NCI-H146 treated with DMSO at 0.1 percent for 48 hours (cell line): ENCODE measurements around the gene CCDC3.
"Not testable (repeated sequence)": the region's sequence is repeated elsewhere in the genome, so short reads cannot be mapped to it uniquely, and the experiment has no call there.

Experiments
- DNase-seq: peaks from one replicate; lab custom pipeline; 2025; ENCODE audit not compliant: unreplicated experiment; lab: John Stamatoyannopoulos, UW

CCDC3 gene

DNA sequence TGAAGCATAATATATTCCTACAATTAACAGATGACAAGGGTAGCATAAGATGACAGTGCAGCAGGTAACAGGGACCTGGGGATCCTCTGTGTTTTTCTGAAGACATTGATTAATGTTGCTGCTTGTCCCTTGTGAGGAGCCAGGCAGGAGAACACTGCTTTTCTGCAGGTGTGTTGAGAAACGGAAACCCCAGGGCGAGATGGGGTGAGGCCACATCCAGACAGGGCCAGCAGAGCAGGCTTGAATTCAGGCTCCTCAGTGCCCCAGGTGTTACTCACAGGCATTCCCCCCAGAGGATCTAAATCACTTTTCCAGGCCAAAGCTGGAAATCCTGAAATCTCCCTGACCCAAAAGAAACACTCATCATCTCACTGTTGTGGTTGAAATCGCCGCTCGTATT, 105.3 kb downstream of the CCDC3 start:
- DNase-seq = no peak

GRCh38 chr10:12892924-12893323, 108.6 kb downstream of the CCDC3 start:
- no peak for DNase-seq

GRCh38 chr10:12890958-12891357, 110.6 kb downstream of the CCDC3 start:
- DNase-seq = no peak

- no peak for DNase-seq
Observed at GRCh38 chr10:12888470-12888869, 113.0 kb downstream of the CCDC3 start.

GRCh38 chr10:12887780-12888179, 113.7 kb downstream of the CCDC3 start:
- no peak for DNase-seq

DNA sequence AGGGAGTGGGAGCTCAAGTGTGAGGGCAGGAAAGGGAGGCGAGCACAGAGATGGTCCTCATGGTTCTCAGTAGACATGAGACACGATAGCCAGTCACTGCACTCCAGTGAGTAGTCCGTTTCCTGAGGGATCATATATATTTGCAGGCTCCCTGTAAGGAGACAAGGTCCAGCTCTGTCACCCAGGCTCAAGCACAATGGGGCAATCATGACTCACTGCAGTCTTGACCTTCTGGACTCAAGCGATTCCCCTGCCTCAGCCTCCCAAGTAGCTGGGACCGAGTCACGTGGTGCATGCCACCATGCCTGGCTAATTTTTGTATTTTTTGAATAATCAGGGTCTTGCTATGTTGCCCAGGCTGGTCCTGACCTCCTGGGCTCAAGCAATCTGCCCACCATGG, 116.7 kb downstream of the CCDC3 start:
- DNase-seq = no peak

DNA sequence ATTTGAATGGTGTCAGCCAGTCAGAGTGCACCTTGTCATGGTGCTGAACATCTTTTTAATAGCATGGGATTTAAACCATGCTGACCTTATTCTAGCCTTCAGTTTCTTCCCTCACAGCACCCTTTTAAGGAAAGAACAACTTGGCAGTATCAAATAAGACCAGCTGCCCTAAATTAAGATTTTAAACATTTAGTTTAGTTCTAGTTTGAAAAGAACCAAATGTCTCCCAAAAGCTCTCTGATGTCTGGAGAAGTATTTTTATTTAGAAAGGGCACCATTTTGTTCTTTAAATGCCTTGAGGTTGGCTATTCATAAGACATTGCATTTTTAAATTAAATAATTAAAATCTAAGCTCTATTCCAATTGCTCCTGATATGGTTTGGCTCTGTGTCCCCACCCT, 121.1 kb downstream of the CCDC3 start:
- DNase-seq = no peak

DNA sequence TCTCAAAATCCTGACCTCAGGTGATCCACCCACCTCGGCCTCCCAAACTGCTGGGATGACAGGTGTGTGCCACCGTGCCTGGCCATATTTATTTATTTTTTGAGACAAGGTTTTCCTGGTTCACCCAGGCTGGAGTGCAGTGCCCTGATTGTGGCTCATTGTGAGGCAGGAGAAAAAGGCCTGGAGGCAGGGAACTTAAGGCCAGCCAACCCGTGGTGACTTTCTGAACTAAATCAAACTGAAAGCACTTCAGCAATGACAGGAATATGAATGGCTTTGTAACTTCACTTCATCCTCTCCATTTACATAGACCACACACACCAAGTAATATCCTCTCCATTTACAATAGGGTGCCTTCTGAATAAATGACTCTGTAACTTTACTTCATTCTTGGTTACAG, 124.4 kb downstream of the CCDC3 start:
- DNase-seq = no peak

- DNase-seq = no peak
Observed at GRCh38 chr10:12876266-12876665, 125.2 kb downstream of the CCDC3 start.

DNA sequence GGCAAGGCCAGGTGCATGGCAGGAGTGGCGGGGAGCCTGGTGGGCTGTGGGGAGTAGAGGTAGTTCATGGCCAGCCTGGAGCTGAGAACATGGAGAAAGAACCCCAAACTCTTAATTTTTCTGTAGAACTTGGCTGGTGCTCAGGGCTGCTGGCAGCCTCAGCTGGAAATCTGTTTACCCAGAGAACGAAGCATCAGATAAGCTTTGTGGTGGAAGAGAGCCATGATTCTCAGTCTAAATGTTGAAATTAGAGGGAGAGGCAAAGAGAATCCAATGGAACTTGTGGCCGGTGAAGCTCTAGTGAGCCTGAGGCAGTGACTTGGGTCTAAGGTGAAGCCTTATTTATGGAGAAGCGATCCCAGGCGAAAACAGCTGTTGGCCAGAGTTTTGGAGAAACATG, 126.4 kb downstream of the CCDC3 start:
- peak; percentile 28 for DNase-seq

GRCh38 chr10:12874501-12874900, 127.0 kb downstream of the CCDC3 start:
- no peak for DNase-seq

DNA sequence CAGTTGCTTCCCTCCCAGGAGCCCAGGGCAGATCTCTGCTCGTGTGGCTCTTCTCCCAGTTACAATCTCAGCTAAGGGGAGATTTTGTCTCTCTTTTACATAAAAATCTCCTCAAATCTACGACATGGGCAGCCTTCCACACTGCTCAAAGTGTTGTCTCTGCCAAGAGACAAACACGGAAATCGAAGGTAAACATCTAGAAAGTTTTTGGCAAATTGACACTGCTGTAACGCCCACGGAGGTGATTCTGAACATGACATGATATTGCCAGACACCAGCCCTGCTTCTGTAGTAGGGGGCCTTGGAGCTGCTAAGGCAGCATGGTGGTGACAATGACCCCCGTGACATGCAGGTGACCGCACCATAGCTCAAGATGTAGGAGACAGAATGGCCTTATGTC, 128.3 kb downstream of the CCDC3 start:
- no peak for DNase-seq

DNA sequence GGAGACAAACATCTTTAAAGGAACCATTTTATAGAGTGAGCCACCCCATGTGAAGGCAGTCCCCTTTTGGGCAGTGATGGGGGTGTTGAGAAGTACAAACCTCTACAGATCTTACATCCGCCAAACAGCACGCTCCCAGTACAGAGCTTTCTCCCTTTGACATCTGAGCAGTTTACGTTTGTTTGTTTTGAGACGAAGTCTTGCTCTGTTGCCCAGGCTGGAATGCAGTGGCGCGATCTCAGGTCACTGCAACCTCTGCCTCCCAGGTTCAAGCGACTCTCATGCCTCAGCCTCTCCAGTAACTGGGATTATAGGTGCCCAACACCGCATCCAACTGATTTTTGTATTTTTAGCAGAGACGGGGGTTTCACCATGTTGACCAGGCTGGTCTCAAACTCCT, 128.9 kb downstream of the CCDC3 start:
- DNase-seq = no peak

GRCh38 chr10:12869427-12869826, 132.1 kb downstream of the CCDC3 start:
- no peak for DNase-seq

DNA sequence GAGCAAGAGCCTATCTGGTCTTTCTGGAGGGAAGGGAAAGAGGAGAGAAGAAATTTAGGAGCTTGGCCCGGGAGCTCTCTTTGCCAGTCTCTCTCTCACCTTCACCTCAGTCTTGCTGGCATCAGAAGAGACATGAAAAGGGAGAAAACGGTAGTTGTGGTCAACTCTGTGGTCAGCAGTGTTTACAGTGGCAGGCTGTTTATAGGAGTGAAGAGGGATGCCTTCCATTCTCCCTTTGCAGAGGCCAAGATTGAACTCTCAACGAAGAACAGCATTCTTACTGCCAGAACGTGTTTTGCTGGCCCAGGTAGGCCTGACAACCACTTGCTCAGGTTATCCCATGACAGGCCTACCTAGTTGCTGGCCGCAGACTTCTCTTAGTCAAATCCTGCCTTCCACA, 133.3 kb downstream of the CCDC3 start:
- DNase-seq = no peak

DNA sequence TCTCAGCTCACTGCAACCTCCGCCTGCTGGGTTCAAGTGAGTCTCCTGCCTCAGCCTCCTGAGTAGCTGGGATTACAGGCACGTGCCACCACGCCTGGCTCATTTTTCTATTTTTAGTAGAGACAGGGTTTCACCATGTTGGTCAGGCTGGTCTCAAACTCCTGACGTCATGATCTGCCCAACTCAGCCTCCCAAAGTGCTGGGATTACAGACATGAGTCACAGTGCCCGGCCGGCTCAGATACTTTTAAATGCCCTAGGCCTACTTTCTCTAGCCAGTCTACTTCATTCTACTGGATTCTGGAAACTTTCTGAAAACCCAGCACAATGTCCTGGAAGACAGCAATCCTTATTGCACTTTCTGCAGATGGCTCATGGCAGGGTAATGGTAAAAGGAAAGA, 136.0 kb downstream of the CCDC3 start:
- not testable (repeated sequence) for DNase-seq

DNA sequence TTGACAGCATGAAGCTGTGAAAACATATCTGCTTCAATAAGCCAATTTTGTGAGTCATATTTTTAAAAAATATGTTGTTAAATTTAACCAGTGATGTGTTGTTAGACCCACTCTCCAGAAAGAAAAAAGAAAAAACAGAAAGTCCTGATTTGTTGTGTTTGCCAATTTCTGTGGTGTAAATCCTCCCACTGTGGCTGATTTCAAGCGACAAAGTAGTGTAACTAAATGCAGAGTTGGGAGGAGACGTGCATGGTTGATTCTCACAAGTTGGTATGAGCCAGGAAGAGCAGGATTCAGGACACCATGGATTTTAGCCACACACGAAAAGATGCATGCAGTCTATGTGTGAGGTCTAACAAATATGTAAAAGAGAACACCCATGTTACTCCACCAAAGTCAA, 139.1 kb downstream of the CCDC3 start:
- no peak for DNase-seq

GRCh38 chr10:12854988-12855387, 146.5 kb downstream of the CCDC3 start:
- DNase-seq = no peak

DNA sequence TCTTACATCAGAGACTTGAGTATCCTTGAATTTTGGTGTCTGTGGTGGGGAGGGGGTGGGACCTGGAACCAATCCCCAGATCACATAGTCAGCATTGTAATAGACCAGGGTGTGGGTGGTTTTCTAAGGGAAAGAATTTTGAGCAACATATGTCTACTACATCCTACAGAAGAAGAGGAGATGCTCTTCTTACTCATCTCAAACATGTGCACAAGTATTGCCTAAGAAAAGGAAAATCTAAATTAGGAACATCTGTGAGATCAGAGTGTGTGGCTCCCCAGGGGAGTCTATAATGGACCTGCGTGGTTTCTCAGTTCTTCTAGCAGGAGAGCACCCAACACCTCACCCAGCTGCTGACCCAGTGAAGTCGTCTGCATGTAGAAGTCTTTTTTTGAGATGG, 148.8 kb downstream of the CCDC3 start:
- DNase-seq = no peak

GRCh38 chr10:12849319-12850181, 152.0 kb downstream of the CCDC3 start:
- DNase-seq = no peak

DNA sequence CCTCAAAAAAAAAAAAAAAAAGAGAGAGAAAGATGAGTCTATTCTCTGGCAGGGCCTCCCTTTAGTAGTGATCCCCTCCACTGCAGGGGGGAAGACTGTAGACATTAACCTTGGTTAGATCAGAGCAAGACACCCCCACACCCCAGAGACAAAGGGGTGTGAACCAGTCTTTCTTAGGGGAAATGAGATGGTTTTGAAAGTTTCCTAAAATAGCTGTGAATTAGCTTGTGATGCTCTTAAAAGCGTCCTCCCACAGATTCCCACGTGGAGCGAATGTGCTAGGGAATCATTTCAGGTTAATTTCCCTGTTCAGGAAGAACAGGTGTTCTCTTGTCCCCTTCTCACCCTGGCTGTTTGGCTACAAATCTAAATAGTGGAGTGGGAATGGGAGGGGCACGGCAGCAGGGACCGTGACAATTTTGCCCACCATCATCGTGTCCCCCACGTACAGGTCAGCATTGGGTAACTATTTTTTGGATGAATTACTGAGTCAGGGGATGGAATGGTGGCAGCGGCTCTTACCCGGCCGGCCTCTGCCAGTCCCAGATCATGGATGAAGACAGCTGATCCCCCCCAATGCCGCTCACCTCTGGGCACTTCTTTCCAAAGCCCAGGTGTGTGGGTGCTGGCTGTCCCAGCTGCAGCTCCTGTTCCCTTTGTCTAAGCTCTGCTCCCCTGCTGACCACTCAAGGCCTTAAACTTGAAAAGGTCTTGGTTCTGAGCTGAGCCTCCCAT, 152.9 kb downstream of the CCDC3 start:
- no peak for DNase-seq

- DNase-seq = no peak
Observed at GRCh38 chr10:12847361-12847975, 154.0 kb downstream of the CCDC3 start.
